Memory B cell (primary cell): ENCODE results near the gene KCNMA1.
"Not testable (repeated sequence)": the region's sequence is repeated elsewhere in the genome, so short reads cannot be mapped to it uniquely, and the experiment has no call there.

Experiments
- ATAC-seq: fragments of 150-1000 bp; cut with Tn5 transposase; 2 replicates; pipeline ENCODE4 v1.10.0; 2021; ENCODE audit warnings: low read depth, mild to moderate bottlenecking, moderate library complexity
- DNase-seq, 2 donors: peaks; one replicate each; pipeline ENCODE4 v3.0.0; 2022; ENCODE audit warnings: low spot score in 2 of 2
- H3K27ac Mint-ChIP-seq: one replicate; pipeline ENCODE4 v1.8.0; 2022; ENCODE audit warnings: mild to moderate bottlenecking, moderate library complexity, mixed read lengths
- H3K27me3 Mint-ChIP-seq: one replicate; pipeline ENCODE4 v1.8.0; 2022; ENCODE audit warnings: mixed read lengths
- H3K36me3 Mint-ChIP-seq: one replicate; pipeline ENCODE4 v1.8.0; 2022; ENCODE audit warnings: mild to moderate bottlenecking, mixed read lengths
- H3K4me1 Mint-ChIP-seq: one replicate; pipeline ENCODE4 v1.8.0; 2022; ENCODE audit warnings: mixed read lengths
- H3K4me3 Mint-ChIP-seq: one replicate; pipeline ENCODE4 v1.8.0; 2022; ENCODE audit warnings: mild to moderate bottlenecking, moderate library complexity, mixed read lengths
- H3K9me3 Mint-ChIP-seq: one replicate; pipeline ENCODE4 v1.8.0; 2022; ENCODE audit warnings: mixed read lengths

KCNMA1 gene

DNA sequence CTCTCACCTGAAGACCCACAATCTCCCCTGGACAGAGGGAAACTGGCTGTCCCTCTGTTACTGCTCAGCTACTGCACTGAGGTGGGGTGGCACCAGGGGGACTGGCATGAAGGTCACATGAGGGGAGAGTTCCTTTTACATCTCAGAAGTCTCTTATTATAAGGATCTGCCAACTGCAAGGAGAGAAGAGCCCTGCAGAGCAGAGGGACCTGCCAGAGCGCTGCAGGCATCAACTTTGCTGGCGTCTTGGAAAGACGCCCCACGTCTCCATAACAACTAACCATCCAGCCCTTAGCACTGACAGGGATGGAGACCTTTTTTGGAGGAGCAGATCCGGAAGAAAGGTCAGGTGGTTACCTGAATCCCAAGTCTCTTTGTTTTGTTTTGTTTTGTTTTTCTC, 218.6 kb downstream of the KCNMA1 start:
- Mint-ChIP-seq H3K9me3 (no peaks in the 10 kb centered on the region), H3K4me3 (no peak overlapping the region), H3K36me3 (no peaks in the 10 kb centered on the region)

GRCh38 chr10:77417806-77418640, 219.6 kb downstream of the KCNMA1 start:
- no peaks in the 10 kb centered on the region for H3K36me3 Mint-ChIP-seq
- DNase-seq (no peak), ATAC-seq (no peak)
- H3K4me1 Mint-ChIP-seq = no peaks in the 10 kb centered on the region
- H3K9me3 Mint-ChIP-seq = no peaks in the 10 kb centered on the region
- H3K27ac Mint-ChIP-seq = no peak overlapping the region
- peaks cover 6% of the 10 kb centered on the region for H3K27me3 Mint-ChIP-seq
- H3K4me3 Mint-ChIP-seq = no peak overlapping the region

More for the DNA sequence above, 218.6 kb downstream of the KCNMA1 start:
- Mint-ChIP-seq H3K4me1 (no peaks in the 10 kb centered on the region), H3K27me3 (peaks cover 6% of the 10 kb centered on the region), H3K27ac (no peak overlapping the region)
- DNase-seq = no peak
- no peak for ATAC-seq

DNA sequence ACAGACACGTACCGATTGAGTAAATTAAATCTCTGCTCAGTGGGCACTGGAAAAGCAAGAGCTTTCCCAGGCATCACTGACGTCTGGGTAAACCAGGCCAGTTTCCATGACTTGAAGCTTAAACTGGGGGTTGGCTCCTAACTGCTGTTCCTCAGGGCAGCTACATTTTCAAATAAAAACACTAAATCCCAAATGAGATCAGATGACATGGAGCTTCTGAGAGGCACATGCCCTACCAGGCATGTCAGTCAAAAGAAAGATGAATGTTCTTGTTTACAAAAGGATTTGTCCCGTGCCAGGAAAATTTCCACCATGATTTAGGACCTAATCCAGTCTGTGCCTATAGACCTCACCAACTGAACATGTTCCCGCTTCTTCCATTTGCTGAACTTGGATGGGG, 220.2 kb downstream of the KCNMA1 start:
- DNase-seq (no peak), ATAC-seq (no peak)
- H3K9me3 Mint-ChIP-seq = no peaks in the 10 kb centered on the region
- no peak overlapping the region for H3K27ac Mint-ChIP-seq
- no peak overlapping the region for H3K4me3 Mint-ChIP-seq
- no peaks in the 10 kb centered on the region for H3K4me1 Mint-ChIP-seq
- peaks cover 6% of the 10 kb centered on the region for H3K27me3 Mint-ChIP-seq
- H3K36me3 Mint-ChIP-seq = no peaks in the 10 kb centered on the region

DNA sequence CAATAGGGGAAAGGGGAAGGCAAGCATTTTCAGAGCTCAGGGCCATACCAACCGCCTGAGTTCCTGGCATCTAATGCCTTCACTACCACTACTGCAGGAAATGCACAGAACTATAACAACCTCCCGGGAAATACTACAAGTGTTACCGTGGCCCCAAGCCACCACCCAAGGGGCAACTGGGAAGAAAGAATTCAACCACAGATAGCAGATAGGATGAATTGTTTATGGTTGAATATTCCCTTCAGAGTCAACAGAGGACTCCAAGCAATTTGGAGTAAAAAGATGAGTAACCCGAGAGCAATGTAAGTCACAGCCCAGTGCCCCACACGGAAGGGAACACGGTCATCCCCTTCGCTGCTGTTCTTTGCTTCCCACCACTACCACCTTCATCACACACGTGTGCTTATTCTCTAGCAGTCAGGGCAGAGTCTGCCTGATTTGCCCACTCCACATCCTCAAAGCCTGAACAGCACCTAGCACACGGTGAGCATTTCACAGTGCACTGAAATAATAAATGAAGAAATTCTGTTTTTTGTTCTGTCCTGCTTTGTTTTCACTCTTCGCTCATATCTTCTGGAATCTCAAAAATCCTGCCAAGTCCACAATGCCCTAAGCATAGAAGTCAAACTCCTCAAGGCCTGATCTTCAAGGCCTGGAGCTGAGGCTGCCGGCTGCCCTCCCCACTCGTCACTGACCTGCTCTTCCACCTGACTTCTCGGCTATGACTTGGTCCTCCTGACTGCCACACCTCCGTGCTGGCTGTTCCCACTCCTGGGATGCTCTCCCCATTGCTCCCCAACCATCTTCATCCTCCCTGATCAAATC, 221.1 kb downstream of the KCNMA1 start:
- DNase-seq (no peak), ATAC-seq (no peak)
- H3K9me3 Mint-ChIP-seq = no peaks in the 10 kb centered on the region
- no peaks in the 10 kb centered on the region for H3K4me1 Mint-ChIP-seq
- no peak overlapping the region for H3K4me3 Mint-ChIP-seq
- peaks cover 6% of the 10 kb centered on the region for H3K27me3 Mint-ChIP-seq
- H3K27ac Mint-ChIP-seq = no peak overlapping the region
- H3K36me3 Mint-ChIP-seq = no peaks in the 10 kb centered on the region

- DNase-seq = no peak
- Mint-ChIP-seq H3K4me1 (peaks cover 3% of the 10 kb centered on the region), H3K4me3 (no peak overlapping the region), H3K36me3 (no peaks in the 10 kb centered on the region), H3K27ac (no peak overlapping the region), H3K27me3 (peaks cover 8% of the 10 kb centered on the region), H3K9me3 (no peaks in the 10 kb centered on the region)
- ATAC-seq = no peak
These were observed 222.2 kb downstream of the KCNMA1 start for GRCh38 chr10:77415313-77415960.

DNA sequence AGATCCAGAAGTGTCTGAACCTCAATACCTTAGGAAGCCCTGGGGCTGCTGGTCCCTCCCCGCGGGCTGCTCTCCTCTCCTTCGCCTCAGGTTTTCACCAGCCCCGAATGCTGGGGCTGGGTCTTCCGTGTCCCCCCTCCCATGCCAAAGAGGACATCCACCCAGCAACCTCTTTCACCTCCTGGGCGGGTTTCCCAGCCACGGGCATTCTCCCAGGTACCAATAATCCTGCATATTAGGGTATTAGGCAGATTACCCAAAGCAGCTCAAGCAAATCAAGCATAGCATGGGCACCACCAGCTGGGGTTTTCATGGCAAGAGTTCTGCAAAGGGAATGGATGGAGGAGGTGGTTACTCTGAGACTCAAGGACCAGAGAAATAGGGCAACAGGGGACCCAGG, 224.4 kb downstream of the KCNMA1 start:
- ATAC-seq = no peak
- Mint-ChIP-seq H3K36me3 (no peaks in the 10 kb centered on the region), H3K4me1 (peaks cover 3% of the 10 kb centered on the region), H3K4me3 (no peak overlapping the region), H3K27ac (no peak overlapping the region), H3K9me3 (no peaks in the 10 kb centered on the region), H3K27me3 (peaks cover 11% of the 10 kb centered on the region)
- DNase-seq = no peak

DNA sequence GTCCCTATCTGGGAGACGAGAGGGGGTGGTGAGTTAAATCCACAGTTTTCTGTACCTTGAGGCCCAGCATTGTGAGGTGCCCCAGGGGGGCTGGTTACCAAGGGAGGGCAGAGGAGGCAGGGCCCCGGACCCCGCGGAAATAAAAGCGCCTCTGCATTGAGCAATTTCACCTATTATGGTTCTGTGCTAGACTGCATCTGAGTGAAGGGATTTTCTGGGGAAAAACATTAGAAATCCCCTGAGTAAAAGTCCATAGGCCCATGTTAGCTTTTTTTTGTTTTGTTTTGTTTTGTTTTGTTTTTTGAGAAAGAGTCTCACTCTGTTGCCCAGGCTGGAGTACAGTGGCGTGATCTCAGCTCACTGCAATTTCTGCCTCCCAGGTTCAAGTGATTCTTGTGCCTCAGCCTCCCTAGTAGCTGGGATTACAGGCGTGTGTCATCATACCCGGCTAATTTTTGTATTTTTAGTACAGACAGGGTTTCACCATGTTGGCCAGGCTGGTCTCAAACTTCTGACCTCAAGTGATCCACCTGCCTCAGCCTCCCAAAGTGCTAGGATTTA, 225.0 kb downstream of the KCNMA1 start:
- H3K27me3 Mint-ChIP-seq = peaks cover 11% of the 10 kb centered on the region
- ATAC-seq, H3K36me3 Mint-ChIP-seq, H3K4me3 Mint-ChIP-seq, H3K4me1 Mint-ChIP-seq, H3K27ac Mint-ChIP-seq, H3K9me3 Mint-ChIP-seq, DNase-seq: not testable (repeated sequence)

- ATAC-seq = no peak
- no peaks in the 10 kb centered on the region for H3K36me3 Mint-ChIP-seq
- no peak overlapping the region for H3K27ac Mint-ChIP-seq
- peaks cover 3% of the 10 kb centered on the region for H3K4me1 Mint-ChIP-seq
- no peak overlapping the region for H3K4me3 Mint-ChIP-seq
- peaks cover 8% of the 10 kb centered on the region for H3K27me3 Mint-ChIP-seq
- DNase-seq = no peak
- H3K9me3 Mint-ChIP-seq = no peaks in the 10 kb centered on the region
These were observed 225.8 kb downstream of the KCNMA1 start for GRCh38 chr10:77411805-77412204.

DNA sequence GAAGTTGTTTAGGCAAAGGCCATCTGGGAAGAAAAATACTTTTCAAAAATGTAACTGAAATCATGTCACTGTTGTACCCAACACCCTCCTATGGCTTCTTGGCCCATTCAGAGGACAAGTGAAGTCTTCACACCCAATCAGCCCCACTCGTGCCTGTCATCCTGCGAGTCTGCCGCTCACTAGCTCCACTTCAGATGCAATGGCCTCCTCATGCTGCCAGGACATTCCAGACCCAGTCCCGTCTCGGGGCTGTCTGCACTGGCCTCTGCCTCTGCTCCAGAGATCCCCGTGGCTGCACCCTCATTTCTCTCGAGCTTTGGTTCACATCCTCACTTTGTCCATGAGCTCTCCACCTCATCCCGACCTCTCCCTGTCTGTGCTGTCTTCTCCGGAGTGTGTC, 227.1 kb downstream of the KCNMA1 start:
- Mint-ChIP-seq H3K27ac (no peak overlapping the region), H3K9me3 (no peaks in the 10 kb centered on the region), H3K27me3 (peaks cover 5% of the 10 kb centered on the region), H3K36me3 (no peaks in the 10 kb centered on the region), H3K4me3 (no peak overlapping the region), H3K4me1 (peaks cover 3% of the 10 kb centered on the region)
- no peak for DNase-seq
- ATAC-seq = no peak

GRCh38 chr10:77409697-77410471, 227.7 kb downstream of the KCNMA1 start:
- no peak overlapping the region for H3K27ac Mint-ChIP-seq
- no peaks in the 10 kb centered on the region for H3K36me3 Mint-ChIP-seq
- H3K4me1 Mint-ChIP-seq = peaks cover 3% of the 10 kb centered on the region
- ATAC-seq (no peak), DNase-seq (no peak)
- H3K4me3 Mint-ChIP-seq = no peak overlapping the region
- H3K9me3 Mint-ChIP-seq = no peaks in the 10 kb centered on the region
- peaks cover 5% of the 10 kb centered on the region for H3K27me3 Mint-ChIP-seq

DNA sequence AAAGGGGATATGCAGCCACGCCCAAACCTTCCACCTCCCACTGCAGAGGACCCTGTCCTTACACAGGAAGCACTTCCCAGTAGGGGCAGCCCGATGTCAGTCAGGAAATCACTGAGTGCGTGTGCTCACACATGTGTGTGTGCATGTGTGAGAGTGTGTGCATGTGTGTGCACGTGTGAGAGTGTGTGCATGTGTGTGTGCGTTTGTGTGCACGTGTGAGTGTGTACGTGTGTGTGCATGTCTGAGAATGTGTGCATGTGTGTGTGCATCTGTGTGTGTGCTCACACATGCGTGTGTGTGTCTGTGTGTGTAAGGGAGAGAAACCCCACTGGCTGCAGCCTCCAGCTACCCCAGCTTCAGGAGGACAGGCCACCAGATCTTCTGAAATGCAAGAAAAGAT, 229.3 kb downstream of the KCNMA1 start:
- no peaks in the 10 kb centered on the region for H3K36me3 Mint-ChIP-seq
- DNase-seq (no peak), ATAC-seq (no peak)
- no peak overlapping the region for H3K27ac Mint-ChIP-seq
- H3K9me3 Mint-ChIP-seq = no peaks in the 10 kb centered on the region
- H3K27me3 Mint-ChIP-seq = peaks cover 7% of the 10 kb centered on the region
- no peak overlapping the region for H3K4me3 Mint-ChIP-seq
- peaks cover 3% of the 10 kb centered on the region for H3K4me1 Mint-ChIP-seq

GRCh38 chr10:77406764-77407430, 230.7 kb downstream of the KCNMA1 start:
- ATAC-seq (no peak), DNase-seq (no peak)
- Mint-ChIP-seq H3K4me1 (peaks cover 3% of the 10 kb centered on the region), H3K4me3 (no peak overlapping the region), H3K27ac (no peak overlapping the region), H3K9me3 (no peaks in the 10 kb centered on the region), H3K27me3 (peaks cover 7% of the 10 kb centered on the region), H3K36me3 (no peaks in the 10 kb centered on the region)

DNA sequence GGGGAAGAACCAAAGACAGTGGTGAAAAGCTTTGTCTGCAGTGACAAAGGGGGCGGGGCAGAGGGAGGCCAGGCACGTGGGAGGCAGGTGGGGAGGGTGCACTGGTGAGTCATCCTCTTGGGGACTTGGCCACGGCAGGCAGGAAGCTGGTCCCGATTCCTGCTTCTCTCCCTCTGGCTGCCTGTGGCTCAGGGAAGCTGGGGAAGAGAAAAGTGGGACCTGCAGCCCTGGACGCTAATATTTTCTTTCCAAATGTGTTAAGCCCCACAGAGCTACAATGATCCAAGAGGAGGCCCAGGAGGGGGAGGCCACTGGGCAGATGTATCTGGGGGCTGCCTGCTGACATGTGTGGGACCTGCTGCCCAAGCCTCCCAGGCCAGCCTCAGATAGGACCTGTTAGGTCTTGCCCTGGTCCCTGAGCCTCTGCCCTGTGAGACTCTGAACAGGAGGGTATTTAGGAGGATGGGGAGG, 231.8 kb downstream of the KCNMA1 start:
- no peaks in the 10 kb centered on the region for H3K36me3 Mint-ChIP-seq
- DNase-seq = no peak
- no peak overlapping the region for H3K27ac Mint-ChIP-seq
- no peak for ATAC-seq
- no peak overlapping the region for H3K4me3 Mint-ChIP-seq
- peaks cover 7% of the 10 kb centered on the region for H3K27me3 Mint-ChIP-seq
- no peaks in the 10 kb centered on the region for H3K9me3 Mint-ChIP-seq
- H3K4me1 Mint-ChIP-seq = peaks cover 2% of the 10 kb centered on the region
